Gastrocnemius medialis (tissue), 4 donors: ENCODE measurements around the gene C2CD3. TPM values are rescaled to one million over a fixed set of nuclear protein-coding genes. Genes with fewer than 3 reads are reported as not detected.
A peak's percentile ranks its signal among the peaks of the same experiment; 100 is the strongest.

Experiments used
- ATAC-seq, 2 donors: fragments of 150-250 bp; one replicate each; pipeline ENCODE4 v1.9.1; 2016
- DNase-seq, 2 donors: peaks; one replicate each; pipeline ENCODE4 v3.0.0-alpha.2; 2019
- H3K27ac ChIP-seq, 4 donors: fragments of 200-600 bp; sonication (generic); 1 replicate in 1 of 4; 2 replicates in 3 of 4; pipeline ENCODE4 v1.5.1; 2016 to 2018; ENCODE audit warnings: mild to moderate bottlenecking in 2 of 4, moderate library complexity in 1 of 4
- H3K27me3 ChIP-seq, 3 donors: fragments of 200-600 bp; sonication (generic) in 2 of 3; 1 replicate in 1 of 3; 2 replicates in 2 of 3; pipeline versions ENCODE4 v1.5.1 to v1.6.0; 2016 to 2019; ENCODE audit warnings: mild to moderate bottlenecking in 1 of 3, moderate library complexity in 1 of 3
- H3K36me3 ChIP-seq, 2 donors: fragments of 200-600 bp; sonication (generic) in 1 of 2; one replicate each; pipeline ENCODE4 v1.5.1; 2017 to 2018
- H3K4me1 ChIP-seq, 2 donors: fragments of 200-600 bp; sonication (generic) in 1 of 2; one replicate each; pipeline ENCODE4 v1.5.1; 2016 to 2017; ENCODE audit warnings: mild to moderate bottlenecking in 2 of 2
- H3K4me3 ChIP-seq, 4 donors: fragments of 200-600 bp; sonication (generic) in 3 of 4; 1 replicate in 1 of 4; 2 replicates in 3 of 4; pipeline ENCODE4 v1.5.1; 2016 to 2019; ENCODE audit warnings: mild to moderate bottlenecking in 2 of 4
- H3K9me3 ChIP-seq, 3 donors: fragments of 200-600 bp; sonication (generic) in 2 of 3; 1 replicate in 1 of 3; 2 replicates in 2 of 3; pipeline ENCODE4 v1.5.1; 2016 to 2019
- POLR2A ChIP-seq, 2 donors: fragments of 450-650 bp; IDR thresholded peaks; one replicate each; pipeline ENCODE4 v1.6.1; 2017; ENCODE audit warnings: antibody characterized with exemption in 2 of 2, mild to moderate bottlenecking in 2 of 2, moderate library complexity in 2 of 2
- in situ Hi-C, 4 donors: fragments of 200-750 bp; cut with MboI; loops; one replicate each; pipeline versions ENCODE4 v1.15.0 to v1.8.0; 2017; ENCODE audit warnings: low sequenced_read_pairs in 4 of 4
- intact Hi-C: fragments of 100-400 bp; cut with DNase I; formaldehyde crosslinking; loops from one replicate; pipeline ENCODE4 v1.15.1; 2023; ENCODE audit warnings: low total_unique reads
- total RNA-seq, 4 donors: library from RNA; depleted of rRNA; stranded (reverse); fragments of >200 nt; gene quantifications; one replicate each; pipeline versions ENCODE4 v1.1.0 to v1.2.3, GENCODE V29; 2016
- TF ChIP-seq, protein P1 (sequence below), 5 experiments: fragments of 450-650 bp in 3 of 5; fragments of 200-600 bp in 2 of 5; sonication (generic) in 2 of 5; IDR thresholded peaks in 4 of 5; conservative IDR thresholded peaks in 1 of 5; 1 replicate in 4 of 5; 2 replicates in 1 of 5; pipeline ENCODE4 v1.5.1; 2016 to 2019; ENCODE audit warnings: antibody characterized with exemption in 5 of 5, mild to moderate bottlenecking in 3 of 5, moderate library complexity in 3 of 5

C2CD3 gene
- total RNA-seq, 4 donors from 2014 or later: 13.8 to 33.2 (median 16.4) TPM

DNA sequence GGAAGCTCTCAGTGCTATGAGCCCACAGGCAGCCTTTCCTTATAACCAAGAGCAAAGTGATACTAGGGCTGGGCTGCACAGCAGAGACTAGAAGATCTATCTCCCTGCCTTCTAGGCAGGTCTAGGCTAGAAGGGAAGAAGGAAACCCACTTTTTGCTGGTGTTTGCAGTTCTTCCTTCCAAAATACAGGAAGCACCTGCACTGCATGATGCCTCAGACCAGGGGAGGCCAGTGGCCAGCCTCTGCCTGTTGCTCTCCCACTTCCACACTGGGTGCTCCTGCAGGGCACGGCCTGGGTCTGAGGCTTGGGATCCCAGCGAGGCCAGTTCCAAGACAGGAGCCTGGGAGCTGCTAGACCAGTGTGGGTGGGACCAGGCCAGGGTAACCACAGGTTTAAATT, 155.9 kb downstream of the C2CD3 start:
- no peak for TF ChIP-seq POLR2A (IDR thresholded peaks at IDR 0.05)
- TF ChIP-seq, protein P1, sequence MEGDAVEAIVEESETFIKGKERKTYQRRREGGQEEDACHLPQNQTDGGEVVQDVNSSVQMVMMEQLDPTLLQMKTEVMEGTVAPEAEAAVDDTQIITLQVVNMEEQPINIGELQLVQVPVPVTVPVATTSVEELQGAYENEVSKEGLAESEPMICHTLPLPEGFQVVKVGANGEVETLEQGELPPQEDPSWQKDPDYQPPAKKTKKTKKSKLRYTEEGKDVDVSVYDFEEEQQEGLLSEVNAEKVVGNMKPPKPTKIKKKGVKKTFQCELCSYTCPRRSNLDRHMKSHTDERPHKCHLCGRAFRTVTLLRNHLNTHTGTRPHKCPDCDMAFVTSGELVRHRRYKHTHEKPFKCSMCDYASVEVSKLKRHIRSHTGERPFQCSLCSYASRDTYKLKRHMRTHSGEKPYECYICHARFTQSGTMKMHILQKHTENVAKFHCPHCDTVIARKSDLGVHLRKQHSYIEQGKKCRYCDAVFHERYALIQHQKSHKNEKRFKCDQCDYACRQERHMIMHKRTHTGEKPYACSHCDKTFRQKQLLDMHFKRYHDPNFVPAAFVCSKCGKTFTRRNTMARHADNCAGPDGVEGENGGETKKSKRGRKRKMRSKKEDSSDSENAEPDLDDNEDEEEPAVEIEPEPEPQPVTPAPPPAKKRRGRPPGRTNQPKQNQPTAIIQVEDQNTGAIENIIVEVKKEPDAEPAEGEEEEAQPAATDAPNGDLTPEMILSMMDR (IDR thresholded peaks at IDR 0.05 in 4 of 5, conservative IDR thresholded peaks at IDR 0.05 in 1 of 5): no peak
- DNase-seq (no peak), ATAC-seq (no peak)
- Histone ChIP-seq H3K4me3 (no peak overlapping the region), H3K36me3 (no peaks in the 10 kb centered on the region), H3K9me3 (no peaks in the 10 kb centered on the region), H3K4me1 (peaks cover 51 to 52% of the 10 kb centered on the region in 2 donors), H3K27me3 (no peaks in the 10 kb centered on the region), H3K27ac (peak overlapping the region in 1 of 4 donors; percentile 99)
- intact Hi-C loops (loop anchor here (5.0 to 10.0 kb wide), 2 partner anchors 157 to 630 kb away; partner anchors contain the start of genes C2CD3 and PPME1), in situ Hi-C loops (no loop called here)

DNA sequence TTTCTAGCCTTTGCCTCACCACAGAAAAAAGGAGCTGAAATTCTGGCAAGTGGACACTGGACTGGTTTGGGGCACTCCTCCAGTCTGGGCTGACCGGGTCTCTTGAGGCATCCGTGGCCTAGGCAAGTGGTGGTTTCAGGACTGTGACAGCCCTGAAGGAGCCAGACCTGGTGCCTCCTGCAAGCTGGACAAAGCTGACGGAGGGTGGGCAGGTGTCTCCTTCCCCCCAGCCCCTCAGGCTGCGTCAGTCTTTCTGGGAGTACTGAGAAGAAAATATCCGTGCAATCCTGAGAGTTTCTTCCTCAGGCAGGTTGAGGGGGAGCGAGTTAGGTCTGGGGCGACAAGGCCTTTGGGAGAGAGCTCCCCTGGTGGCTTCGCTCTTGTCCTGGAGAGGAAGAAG, 157.7 kb downstream of the C2CD3 start:
- H3K4me3 ChIP-seq: no peak overlapping the region
- intact Hi-C loops (loop anchor here (10.0 kb wide), 1 partner anchor 628 kb away; no protein-coding TSS in a partner anchor), in situ Hi-C loops (no loop called here)
- no peaks in the 10 kb centered on the region for H3K36me3 ChIP-seq
- TF ChIP-seq POLR2A (IDR thresholded peaks at IDR 0.05): no peak
- TF ChIP-seq, protein P1 (IDR thresholded peaks at IDR 0.05 in 4 of 5, conservative IDR thresholded peaks at IDR 0.05 in 1 of 5): no peak
- no peak for DNase-seq
- peak overlapping the region in 3 of 4 donors; percentile 36 to 99 (median 99) for H3K27ac ChIP-seq
- H3K27me3 ChIP-seq: no peaks in the 10 kb centered on the region
- no peak for ATAC-seq
- H3K9me3 ChIP-seq: no peaks in the 10 kb centered on the region
- peaks cover 45 to 47% of the 10 kb centered on the region in 2 donors for H3K4me1 ChIP-seq

DNA sequence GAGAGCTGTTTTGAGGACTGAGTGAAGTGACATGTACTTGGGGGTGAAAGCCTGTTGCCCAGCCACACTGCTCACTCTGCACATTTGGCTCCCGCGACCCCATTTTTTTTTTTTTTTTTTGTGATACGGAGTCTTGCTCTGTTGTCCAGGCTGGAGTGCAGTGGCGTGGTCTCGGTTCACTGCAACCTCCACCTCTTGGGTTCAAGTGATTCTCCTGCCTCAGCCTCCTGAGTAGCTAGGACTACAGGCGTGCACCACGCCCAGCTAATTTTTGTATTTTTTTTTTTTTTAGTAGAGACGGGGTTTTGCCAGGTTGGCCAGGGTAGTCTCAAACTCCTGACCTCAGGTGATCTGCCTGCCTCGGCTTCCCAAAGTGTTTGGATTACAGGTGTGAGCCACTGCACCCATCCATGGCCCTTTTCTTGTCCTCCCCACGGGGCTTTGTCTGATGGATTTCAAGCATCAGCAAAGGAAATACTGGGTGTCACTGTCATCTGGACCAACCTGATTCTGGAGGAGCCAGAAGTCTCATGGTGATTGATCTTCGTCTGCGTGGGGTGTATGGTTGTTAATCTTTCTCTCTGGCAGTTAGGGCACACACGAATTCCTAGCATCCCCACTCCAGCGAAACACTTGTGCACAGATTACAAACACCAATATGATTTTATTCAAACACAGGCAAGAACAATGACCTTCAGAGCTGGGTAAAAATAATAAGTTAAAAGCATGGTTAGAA, 158.6 kb downstream of the C2CD3 start:
- H3K27ac ChIP-seq: peak overlapping the region; percentile 96 to 99 (median 98)
- intact Hi-C loops: loop anchor here (10.0 kb wide), 1 partner anchor 627 kb away; no protein-coding TSS in a partner anchor
- DNase-seq: no peak

DNA sequence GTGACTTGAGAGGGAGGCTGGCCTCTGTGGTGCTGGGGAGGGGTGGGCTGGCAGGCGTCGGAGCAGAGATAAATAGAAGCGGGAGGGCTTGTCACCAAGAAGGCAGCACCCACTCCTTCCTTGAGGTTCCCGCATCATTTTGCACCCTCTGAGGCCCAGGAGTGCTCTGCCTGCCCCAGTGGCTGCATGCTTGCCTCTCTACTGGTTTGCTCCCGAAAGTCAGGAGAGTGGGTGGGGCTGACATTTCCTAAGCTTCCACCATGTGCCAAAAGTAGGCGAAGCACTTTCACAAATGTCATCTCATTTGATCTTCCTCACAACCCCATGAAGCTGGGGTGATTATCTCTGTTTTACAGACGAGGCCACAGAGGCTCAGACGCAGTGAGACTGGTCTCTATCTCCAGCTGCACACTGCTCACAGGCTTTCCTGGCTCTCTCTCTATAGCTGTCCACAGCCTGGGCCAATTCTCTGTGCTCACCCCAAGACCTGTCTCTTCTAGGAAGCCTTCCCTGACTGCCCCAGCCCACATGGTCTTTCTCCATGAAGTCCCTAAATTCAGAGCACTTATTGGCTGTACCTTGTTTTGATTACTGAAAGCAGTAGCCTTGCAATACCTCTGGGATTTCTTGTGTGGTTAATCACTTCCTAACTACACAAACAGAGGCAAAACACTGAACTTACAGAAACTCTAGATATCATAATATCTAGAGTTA, 159.3 kb downstream of the C2CD3 start:
- ATAC-seq (peak in 1 of 2 donors; percentile 13), DNase-seq (peak in 1 of 2 donors; percentile 61)
- Histone ChIP-seq H3K9me3 (no peaks in the 10 kb centered on the region), H3K27ac (peak overlapping the region; percentile 96 to 99 (median 98)), H3K4me3 (no peak overlapping the region), H3K27me3 (no peaks in the 10 kb centered on the region), H3K4me1 (peaks cover 34 to 39% of the 10 kb centered on the region in 2 donors), H3K36me3 (peaks cover 0 to 13% of the 10 kb centered on the region in 2 donors)
- in situ Hi-C loops (no loop called here), intact Hi-C loops (loop anchor here (10.0 kb wide), 1 partner anchor 627 kb away; no protein-coding TSS in a partner anchor)
- TF ChIP-seq, protein P1 (IDR thresholded peaks at IDR 0.05 in 4 of 5, conservative IDR thresholded peaks at IDR 0.05 in 1 of 5): no peak
- peak; percentile 16 to 25 for TF ChIP-seq POLR2A (IDR thresholded peaks at IDR 0.05)

More for the DNA sequence above, 158.6 kb downstream of the C2CD3 start:
- in situ Hi-C loops: no loop called here
- Histone ChIP-seq H3K4me1 (peaks cover 37 to 38% of the 10 kb centered on the region in 2 donors), H3K27me3 (no peaks in the 10 kb centered on the region), H3K4me3 (no peak overlapping the region), H3K36me3 (peaks cover 0 to 6% of the 10 kb centered on the region in 2 donors), H3K9me3 (no peaks in the 10 kb centered on the region)
- no peak for TF ChIP-seq POLR2A (IDR thresholded peaks at IDR 0.05)
- TF ChIP-seq, protein P1 (IDR thresholded peaks at IDR 0.05 in 4 of 5, conservative IDR thresholded peaks at IDR 0.05 in 1 of 5): no peak
- ATAC-seq: no peak
